Placental epithelial cell (primary cell): ENCODE data around the gene RHOT2. TPM values are rescaled to one million over a fixed set of nuclear protein-coding genes. Genes with fewer than 3 reads are reported as not detected.

Source experiments
- total RNA-seq: library from RNA; depleted of rRNA; stranded (reverse); fragments of >200 nt; gene quantifications from 2 replicates; pipeline ENCODE4 v1.2.3, GENCODE V29; 2012

Gene RHOT2
- total RNA-seq, result 53.0 and 62.8 TPM in 2 replicates

DNA sequence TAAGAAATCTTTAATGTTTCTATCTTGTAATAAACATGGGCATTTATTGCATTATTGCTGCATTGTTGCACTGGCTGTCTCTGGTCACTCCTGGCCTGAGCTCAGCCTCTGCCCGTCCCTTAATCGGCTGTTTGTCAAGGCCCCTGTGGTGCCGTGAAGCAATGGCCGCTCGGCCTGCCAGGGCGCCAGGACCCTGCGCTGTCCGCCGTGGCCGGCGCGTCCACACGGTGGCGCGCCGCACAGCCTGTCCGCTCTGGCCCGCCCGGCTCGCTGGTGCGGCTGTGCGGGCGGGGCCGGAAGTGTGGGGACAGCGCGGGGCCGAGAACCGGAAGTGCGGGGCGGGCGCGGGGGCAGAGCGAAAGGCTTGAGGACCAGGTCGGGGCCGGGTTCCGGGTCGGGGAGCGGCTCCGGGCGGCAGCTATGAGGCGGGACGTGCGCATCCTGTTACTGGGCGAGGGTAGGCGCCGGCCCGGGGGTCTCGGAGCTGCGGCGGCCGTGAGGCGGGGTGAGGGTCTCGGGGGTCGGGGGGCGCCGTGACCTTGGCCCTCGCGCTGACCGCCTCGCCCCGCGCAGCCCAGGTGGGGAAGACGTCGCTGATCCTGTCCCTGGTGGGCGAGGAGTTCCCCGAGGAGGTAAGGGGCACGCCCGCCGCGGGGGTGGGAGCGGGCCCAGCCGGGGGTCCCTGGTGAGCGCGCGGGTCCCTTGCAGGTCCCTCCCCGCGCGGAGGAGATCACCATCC lies at the start of gene RHOT2:
TSS of gene RHOT2 (plus strand) at position 353 of the 739 bp plus-strand sequence. CDS start at position 421, 68 bp downstream.

DNA sequence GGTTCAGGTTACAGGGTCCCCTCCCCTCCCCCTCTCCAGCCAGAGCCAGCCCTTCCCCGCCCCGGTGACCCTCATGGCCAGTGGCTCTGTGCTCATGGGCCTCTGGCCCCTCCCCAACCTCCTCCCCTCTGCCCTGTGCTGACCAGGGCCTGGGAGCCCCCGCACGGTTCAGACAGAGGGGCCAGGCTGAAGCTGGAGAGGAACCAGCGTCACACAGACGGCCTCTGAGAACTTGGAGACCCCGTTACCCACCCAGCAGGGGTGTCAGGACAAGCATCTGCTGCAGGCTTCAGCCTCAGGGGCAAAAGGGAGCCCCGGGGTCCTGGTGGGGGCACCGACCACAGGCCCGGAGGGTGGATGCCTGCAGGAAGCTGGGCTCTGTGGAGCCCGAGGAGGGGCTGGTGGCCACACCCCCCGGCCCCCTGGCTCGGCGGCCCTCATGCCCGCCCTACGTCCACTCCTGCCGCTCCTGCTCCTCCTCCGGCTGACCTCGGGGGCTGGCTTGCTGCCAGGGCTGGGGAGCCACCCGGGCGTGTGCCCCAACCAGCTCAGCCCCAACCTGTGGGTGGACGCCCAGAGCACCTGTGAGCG lies 37.0 kb upstream of the RHOT2 start, which contains the start of gene WFIKKN1:
TSS of gene WFIKKN1 (plus strand) at position 171 of the 591 bp plus-strand sequence. CDS start at position 440, 269 bp downstream.

DNA sequence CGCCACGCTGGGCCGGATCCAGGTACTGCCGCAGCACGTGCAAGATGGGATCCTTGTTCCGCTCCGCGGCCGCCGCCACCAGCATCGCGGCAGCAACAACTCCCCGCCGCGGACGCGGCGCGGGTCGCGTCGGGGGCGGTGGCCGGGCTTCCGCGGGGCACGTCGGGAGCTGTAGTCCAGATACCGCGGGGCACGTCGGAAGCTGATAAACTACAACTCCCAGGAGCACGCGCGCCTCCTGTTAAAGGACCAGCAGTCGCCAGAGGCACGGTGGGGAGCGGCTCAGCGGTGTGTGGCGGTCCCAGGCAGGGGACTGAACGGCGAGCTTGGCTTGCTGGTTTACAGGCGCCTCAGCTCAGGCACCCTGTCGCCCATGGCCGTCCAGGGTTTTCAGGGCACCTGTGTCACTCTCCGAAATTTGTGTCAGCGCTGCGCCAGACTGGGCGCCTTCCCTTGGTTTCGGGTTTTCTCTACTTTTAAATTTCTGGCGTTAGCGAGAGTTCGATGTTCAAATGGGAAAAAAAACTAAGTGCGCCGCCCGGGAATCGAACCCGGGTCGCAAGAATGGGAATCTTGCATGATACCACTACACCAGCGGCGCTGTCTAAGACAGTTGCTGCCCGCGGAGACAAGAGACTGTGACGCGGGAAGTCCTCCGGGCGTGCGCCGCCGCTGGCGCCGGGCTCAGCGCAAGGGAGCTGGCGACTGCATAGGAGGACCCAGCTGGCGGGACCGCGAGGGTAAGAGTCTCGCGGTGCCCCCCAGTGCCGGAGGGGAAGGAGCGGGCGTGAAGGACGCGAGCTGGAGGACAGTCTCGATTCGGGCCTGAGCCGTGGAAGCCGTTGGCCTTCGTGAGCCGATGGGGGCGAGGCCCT lies 31.5 kb upstream of the RHOT2 start, which contains the start of gene METTL26:
TSS of gene METTL26 (minus strand) at position 100 of the 875 bp plus-strand sequence. CDS start at position 85, 15 bp downstream.

GRCh38 chr16:641326-642188 lies 26.4 kb upstream of the RHOT2 start, which contains the start of gene MCRIP2:
MCRIP2 (plus strand) TSS chr16:641828; CDS start chr16:641992, 164 bp downstream.

DNA sequence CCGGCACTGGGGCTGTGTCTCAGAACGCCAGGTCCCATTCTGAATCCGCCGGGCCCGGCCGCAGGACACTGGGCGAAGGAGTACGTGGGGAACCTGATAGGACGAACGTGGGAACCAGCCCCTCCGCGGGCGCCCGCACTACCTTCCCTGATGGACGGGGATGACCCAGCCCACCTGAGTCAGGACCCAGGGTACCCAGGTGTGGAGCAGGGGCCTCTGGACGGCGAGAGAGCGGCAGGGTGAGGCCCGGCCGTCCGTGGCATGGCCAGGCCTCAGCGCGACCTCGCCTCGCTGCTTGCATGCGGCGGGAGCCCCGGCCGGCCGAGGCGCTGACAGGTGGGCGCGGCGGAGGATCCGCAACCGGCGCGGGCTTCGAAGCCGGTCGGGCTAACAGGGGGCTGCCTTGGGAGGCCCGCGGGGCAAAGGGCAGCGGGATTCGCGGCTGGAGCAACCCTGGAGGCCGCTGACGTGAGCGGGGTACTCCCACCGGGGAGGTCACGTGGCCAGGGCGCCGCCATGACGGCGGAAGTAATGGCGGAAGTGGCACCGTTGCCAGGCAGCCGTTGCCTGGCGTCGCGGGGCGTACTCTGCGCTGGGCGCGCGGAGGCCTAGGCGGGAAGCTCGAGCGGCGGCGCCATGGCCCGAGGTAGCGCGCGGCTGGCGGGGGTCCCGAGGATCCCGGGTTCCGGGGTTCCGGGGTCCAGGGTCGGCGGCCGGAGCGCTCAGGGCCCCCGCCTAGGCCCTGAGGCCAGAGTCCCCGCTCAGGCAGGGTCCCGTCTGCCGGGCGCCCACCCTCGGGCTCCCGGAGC lies 18.9 kb upstream of the RHOT2 start, which contains the start of gene WDR90:
TSS of gene WDR90 (plus strand) at position 585 of the 809 bp plus-strand sequence. CDS start at position 637, 52 bp downstream.

DNA sequence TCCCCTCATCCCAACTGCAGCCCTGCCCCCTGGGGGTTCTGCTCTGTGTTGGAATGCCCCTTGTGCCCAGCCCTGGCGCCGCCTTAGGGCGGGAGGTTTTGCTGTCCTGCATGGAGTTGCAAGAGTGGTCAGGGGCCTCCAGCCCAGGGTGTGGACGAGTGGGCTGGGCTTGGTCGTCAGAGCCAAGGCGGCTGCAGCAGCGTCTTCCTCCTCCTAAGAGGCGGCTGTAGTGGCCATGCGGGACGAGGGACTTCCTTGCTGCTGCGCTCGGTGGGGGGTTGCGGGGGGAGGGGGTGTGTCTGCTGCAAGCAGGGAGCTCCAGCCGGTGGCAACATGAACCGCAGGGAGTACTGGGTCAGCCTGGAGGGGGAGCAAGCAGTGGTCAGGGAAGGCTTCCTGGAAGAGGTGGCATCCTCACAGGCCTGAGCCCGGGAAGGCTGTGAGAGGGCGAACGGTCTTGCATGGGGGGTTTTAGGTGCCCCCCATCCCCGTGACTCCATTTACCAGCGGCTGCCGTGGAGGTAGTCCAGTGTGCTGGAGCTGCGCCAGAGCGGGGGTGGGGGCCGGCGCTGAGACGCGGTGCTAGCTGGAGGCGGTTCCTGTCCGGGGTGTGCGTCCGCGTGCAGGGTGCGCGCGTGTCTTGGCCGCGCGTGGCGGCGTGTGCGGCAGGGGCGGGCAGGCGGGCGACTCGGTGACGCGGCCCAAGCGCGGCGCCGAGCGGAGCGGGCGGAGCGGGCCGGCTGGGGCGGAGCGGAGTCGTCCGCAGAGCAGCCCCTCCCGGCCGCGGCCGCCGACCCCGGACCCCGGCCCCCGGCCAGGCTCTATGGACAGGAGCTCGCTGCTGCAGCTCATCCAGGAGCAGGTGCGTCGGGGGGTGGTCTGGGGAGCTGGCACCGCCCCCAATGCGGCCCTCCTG lies 7.3 kb downstream of the RHOT2 start, which contains the start of gene RHBDL1:
TSS of gene RHBDL1 (plus strand) at position 704 of the 916 bp plus-strand sequence. CDS start at position 824, 120 bp downstream.

GRCh38 chr16:679814-680624 lies 12.1 kb downstream of the RHOT2 start, which contains the start of gene STUB1:
STUB1 (plus strand) TSS chr16:680410; CDS start chr16:680526, 116 bp downstream.

DNA sequence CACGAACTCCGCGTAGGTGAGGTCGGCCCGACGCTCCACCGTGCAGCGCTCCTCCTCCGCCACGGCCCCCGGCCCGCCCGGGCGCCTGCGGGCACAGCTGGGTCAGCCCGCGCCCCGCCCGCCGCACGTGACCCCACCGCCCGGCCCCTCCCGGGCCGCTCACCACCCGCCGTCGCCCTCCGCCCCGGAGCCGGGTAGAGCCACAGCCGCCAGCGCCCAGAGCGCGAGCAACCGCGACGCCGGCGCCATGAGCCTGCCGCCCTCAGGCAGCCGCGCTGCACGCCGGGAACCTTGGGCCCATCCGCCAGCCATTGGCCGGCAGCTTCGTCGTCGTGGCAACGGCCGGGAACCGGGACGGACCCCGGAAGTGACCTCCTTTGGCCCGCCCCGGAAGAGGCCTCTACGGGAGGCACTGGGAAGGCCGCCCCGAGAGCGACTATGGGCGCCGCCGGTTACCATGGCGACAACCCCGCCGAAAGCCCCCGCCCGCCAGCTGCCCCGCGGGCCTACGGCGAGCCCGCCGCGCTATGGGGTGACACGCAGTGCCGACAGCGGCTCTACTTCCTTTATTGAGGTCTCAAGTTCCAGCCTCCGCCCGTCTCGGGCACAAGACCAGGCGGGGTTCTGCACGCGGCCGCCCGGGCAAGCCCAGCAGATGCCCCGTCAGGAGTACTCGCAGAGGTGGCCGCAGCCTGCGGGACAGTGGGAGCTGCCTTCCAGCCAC lies 16.3 kb downstream of the RHOT2 start, which contains the start of gene JMJD8:
TSS of gene JMJD8 (minus strand) at position 264 of the 724 bp plus-strand sequence. CDS start at position 249, 15 bp downstream.

GRCh38 chr16:705431-706188 lies 37.7 kb downstream of the RHOT2 start, which contains the start of gene FBXL16:
FBXL16 (minus strand) TSS chr16:705801; CDS start chr16:697405, 8,396 bp downstream.

GRCh38 chr16:714558-715476 lies 46.9 kb downstream of the RHOT2 start, which contains the start of gene METRN:
METRN (plus strand) TSS chr16:715118; CDS start chr16:715290, 172 bp downstream.

DNA sequence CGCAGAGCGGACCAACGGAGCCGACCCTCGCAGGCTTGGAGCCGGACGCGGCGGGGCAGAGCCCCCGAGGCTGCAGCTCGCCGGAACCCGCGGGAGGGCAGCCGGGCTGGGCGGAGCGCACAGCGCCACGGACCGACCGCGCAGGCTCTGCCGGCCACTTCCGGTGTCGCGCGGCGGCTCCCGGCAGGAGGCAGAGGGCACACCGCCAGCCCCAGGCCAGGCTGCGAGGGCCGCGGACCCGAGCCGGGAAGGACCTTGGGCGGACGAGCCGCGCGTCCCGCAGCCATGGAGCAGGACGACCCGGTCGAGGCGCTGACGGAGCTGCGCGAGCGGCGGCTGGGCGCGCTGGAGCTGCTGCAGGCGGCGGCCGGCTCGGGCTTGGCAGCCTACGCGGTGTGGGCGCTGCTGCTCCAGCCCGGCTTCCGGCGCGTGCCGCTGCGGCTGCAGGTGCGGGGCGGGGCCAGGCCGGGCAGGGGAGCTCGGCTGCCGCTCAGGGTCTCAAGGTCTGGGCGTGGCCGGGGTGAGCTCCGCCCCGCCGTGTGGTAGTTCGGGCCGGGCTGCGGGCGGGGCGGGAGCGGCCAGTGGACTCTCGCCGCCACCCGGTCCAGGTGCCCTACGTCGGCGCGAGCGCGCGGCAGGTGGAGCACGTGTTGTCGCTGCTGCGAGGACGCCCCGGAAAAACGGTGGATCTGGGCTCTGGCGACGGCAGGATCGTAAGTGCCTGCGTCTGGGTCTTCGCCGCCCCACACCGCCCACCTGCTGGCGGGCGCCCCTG lies 53.2 kb downstream of the RHOT2 start, which contains the start of gene ANTKMT:
TSS of gene ANTKMT (plus strand) at position 157 of the 775 bp plus-strand sequence. CDS start at position 286, 129 bp downstream.

